MCF 10A (cell line): ENCODE measurements around the gene MSH6. TPM values are rescaled to one million over a fixed set of nuclear protein-coding genes. Genes with fewer than 3 reads are reported as not detected.

Experiments
- total RNA-seq: library from RNA; stranded (reverse); gene quantifications from 2 replicates; pipeline ENCODE4 v1.2.3, GENCODE V29; 2022

MSH6 gene
- total RNA-seq, 1 experiment from 2014 or later, result 45.3 TPM

Other genes with a start within 250 kb of the MSH6 start
- gene KCNK12, start 212.2 kb upstream of the MSH6 start, total RNA-seq, result not detected in 2 replicates
- 60.4 and 64.1 TPM in 2 replicates for gene FBXO11, start 123.4 kb downstream of the MSH6 start, total RNA-seq